Psoas muscle (tissue), 8 donors: ENCODE data around the gene POLR3B. TPM values are rescaled to one million over a fixed set of nuclear protein-coding genes. Genes with fewer than 3 reads are reported as not detected.

ENCODE experiments used
- ATAC-seq, 4 donors: fragments of 200-7000 bp; cut with Tn5 transposase; one replicate each; pipeline ENCODE4 v1.9.1; 2020; ENCODE audit warnings: moderate library complexity in 3 of 4, mild to moderate bottlenecking in 2 of 4
- DNase-seq, 2 donors: peaks; one replicate each; pipeline ENCODE4 v3.0.0-alpha.2; 2020
- H3K27ac ChIP-seq: fragments of 200-600 bp; one replicate; pipeline ENCODE4 v1.8.0; 2022
- H3K27me3 ChIP-seq, 3 donors: fragments of 200-600 bp in 1 of 3; one replicate each; pipeline versions ENCODE4 v1.6.1 to v1.8.0; 2013 to 2022; ENCODE audit warnings: low read length in 2 of 3, mild to moderate bottlenecking in 2 of 3, moderate library complexity in 1 of 3; ENCODE audit not compliant: insufficient read depth in 3 of 3
- H3K36me3 ChIP-seq, 2 donors: fragments of 200-600 bp in 1 of 2; one replicate each; pipeline versions ENCODE4 v1.6.1 to v1.8.0; 2013 to 2022; ENCODE audit warnings: low read depth in 1 of 2, mild to moderate bottlenecking in 1 of 2, moderate library complexity in 1 of 2; ENCODE audit not compliant: insufficient read depth in 1 of 2
- H3K4me1 ChIP-seq: fragments of 200-600 bp; one replicate; pipeline ENCODE4 v1.8.0; 2022
- H3K4me3 ChIP-seq: fragments of 200-600 bp; one replicate; pipeline ENCODE4 v1.8.0; 2022; ENCODE audit warnings: mild to moderate bottlenecking
- H3K9me3 ChIP-seq: fragments of 200-600 bp; one replicate; pipeline ENCODE4 v1.8.0; 2022
- WGBS, 3 donors: extraction: QIAGEN DNeasy Blood & Tissue Kit; methylation state at CpG; one replicate each; pipeline versions ENCODE4 v1.1.6 to v1.1.7; 2013; 5-methylcytosine and 5-hydroxymethylcytosine counted together
- intact Hi-C, 2 donors: fragments of 100-400 bp; cut with DNase I; formaldehyde crosslinking; loops; one replicate each; pipeline versions ENCODE4 v1.11.0 to v1.14.2; 2022
- polyA plus RNA-seq, 3 donors: library from polyadenylated mRNA; stranded (reverse); fragments of 200-250 nt; gene quantifications; one replicate each; pipeline ENCODE4 v1.2.3, GENCODE V29; 2013
- total RNA-seq, 4 donors: library from RNA; stranded (reverse); fragmentation: NEBNext Ultra II Directional in 2 of 4; extraction: Animal tissue kit (Norgen Biotek cat#: 25700) in 2 of 4; gene quantifications; one replicate each; pipeline versions ENCODE4 v1.2.1 to v1.2.4, GENCODE V29; 2021 to 2023
- TF ChIP-seq, protein P1 (sequence below): fragments of 200-600 bp; IDR thresholded peaks from one replicate; pipeline ENCODE4 v1.8.0; 2022; ENCODE audit warnings: antibody characterized with exemption
- donor health status: healthy with polysubstance abuse.
- donor health status: DM: no; HTN: no; CAD: no; lungs with moderate emphysema.
- donor health status: Bipolar disorder and iron deficiency.
- donor health status: healthy.
- donor health status: DM: yes; HTN: yes; CAD: no.
- donor health status: DM: no; HTN: no; CAD: no.
- donor health status: DM: no; HTN: no; CAD: no.
- donor health status: DM: yes; HTN: yes; CAD: no.

Gene POLR3B
- total and polyA plus RNA-seq, 7 donors, result 3.6 to 14.0 (median 6.7) TPM

DNA sequence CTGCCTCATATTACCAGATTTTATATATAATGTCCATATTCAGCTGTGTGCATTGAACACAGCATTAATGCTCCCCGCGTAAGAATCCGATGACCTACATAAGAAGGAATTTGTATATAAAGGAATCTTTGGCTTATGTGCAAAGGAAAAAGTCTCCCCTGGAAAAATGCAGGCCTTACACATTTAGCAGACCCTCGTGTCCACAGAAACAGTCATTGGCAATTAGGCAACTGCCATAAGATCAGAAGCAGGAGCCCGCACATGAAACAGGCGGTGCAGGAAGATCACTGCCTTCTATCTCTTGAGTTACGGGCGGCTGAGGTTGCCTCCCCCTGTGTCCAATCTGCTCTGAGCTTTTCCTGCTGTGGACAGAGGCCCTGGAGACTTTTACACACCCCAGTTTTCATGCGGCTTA, 162.1 kb downstream of the POLR3B start:
- 46 to 48% (median 47%) methylated on average over 9 of the region's 9 CpGs for WGBS, 3 donors
- DNase-seq (no peak), ATAC-seq (no peak)
- Histone ChIP-seq H3K4me3 (no peak overlapping the region), H3K27ac (no peak overlapping the region), H3K4me1 (no peaks in the 10 kb centered on the region), H3K27me3 (peaks cover 0 to 9% (median 0%) of the 10 kb centered on the region in 3 donors), H3K9me3 (no peaks in the 10 kb centered on the region), H3K36me3 (no peaks in the 10 kb centered on the region)
- TF ChIP-seq, protein P1, sequence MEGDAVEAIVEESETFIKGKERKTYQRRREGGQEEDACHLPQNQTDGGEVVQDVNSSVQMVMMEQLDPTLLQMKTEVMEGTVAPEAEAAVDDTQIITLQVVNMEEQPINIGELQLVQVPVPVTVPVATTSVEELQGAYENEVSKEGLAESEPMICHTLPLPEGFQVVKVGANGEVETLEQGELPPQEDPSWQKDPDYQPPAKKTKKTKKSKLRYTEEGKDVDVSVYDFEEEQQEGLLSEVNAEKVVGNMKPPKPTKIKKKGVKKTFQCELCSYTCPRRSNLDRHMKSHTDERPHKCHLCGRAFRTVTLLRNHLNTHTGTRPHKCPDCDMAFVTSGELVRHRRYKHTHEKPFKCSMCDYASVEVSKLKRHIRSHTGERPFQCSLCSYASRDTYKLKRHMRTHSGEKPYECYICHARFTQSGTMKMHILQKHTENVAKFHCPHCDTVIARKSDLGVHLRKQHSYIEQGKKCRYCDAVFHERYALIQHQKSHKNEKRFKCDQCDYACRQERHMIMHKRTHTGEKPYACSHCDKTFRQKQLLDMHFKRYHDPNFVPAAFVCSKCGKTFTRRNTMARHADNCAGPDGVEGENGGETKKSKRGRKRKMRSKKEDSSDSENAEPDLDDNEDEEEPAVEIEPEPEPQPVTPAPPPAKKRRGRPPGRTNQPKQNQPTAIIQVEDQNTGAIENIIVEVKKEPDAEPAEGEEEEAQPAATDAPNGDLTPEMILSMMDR, result no peak
- intact Hi-C loops, result no loop called here

DNA sequence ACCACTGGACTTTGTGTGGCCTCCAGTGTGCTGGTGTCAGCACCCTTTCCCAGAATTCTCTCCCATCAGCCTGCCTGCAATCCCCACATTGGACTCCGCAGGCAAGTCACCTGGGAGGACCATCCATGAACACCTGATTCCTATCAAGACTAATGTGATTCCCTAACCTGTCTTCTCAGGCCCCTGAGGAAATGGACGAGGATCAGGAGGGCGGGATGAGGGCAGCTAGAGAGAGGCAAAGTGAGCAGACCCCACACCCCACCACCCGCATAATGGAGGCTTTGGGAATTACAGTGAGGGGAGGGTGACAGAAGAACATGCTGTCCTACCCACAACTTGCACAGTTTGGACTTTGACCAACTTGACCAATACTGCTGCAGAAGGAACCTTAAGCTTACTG, 164.4 kb downstream of the POLR3B start:
- WGBS, 3 donors, result 86 to 96% (median 89%) methylated on average over 4 of the region's 4 CpGs
- H3K27me3 ChIP-seq, result peaks cover 0 to 9% (median 0%) of the 10 kb centered on the region in 3 donors
- no peak for DNase-seq
- TF ChIP-seq, protein P1, result no peak
- ATAC-seq, result no peak
- no peaks in the 10 kb centered on the region for H3K4me1 ChIP-seq
- intact Hi-C loops, result no loop called here
- H3K4me3 ChIP-seq, result no peak overlapping the region
- H3K9me3 ChIP-seq, result no peaks in the 10 kb centered on the region
- no peaks in the 10 kb centered on the region for H3K36me3 ChIP-seq
- no peak overlapping the region for H3K27ac ChIP-seq

DNA sequence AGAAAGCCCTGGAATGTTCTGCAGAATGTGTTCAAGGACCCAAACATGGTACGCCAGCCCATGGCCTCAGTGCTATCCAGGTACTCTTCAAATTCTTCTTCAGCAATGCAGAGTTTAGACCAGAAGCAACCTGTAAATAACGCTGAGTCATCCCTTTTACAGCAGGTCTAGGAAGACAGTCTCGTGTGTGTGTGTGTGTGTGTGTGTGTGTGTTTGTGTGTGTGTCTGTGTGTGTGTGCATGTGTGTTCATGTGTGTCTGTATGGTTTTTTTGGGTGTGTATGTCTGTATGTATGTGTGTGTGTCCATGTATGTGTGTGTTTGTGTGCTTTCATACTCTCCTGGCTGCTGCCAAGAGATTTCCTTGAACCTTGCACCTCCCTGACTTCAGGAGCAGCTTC, 165.2 kb downstream of the POLR3B start:
- intact Hi-C loops, result no loop called here
- 77 to 83% (median 82%) methylated on average over 3 of the region's 3 CpGs for WGBS, 3 donors
- DNase-seq (no peak), ATAC-seq (no peak)
- TF ChIP-seq, protein P1, result no peak
- Histone ChIP-seq H3K27ac (no peak overlapping the region), H3K9me3 (no peaks in the 10 kb centered on the region), H3K27me3 (peaks cover 0 to 9% (median 0%) of the 10 kb centered on the region in 3 donors), H3K4me1 (no peaks in the 10 kb centered on the region), H3K36me3 (no peaks in the 10 kb centered on the region), H3K4me3 (no peak overlapping the region)

DNA sequence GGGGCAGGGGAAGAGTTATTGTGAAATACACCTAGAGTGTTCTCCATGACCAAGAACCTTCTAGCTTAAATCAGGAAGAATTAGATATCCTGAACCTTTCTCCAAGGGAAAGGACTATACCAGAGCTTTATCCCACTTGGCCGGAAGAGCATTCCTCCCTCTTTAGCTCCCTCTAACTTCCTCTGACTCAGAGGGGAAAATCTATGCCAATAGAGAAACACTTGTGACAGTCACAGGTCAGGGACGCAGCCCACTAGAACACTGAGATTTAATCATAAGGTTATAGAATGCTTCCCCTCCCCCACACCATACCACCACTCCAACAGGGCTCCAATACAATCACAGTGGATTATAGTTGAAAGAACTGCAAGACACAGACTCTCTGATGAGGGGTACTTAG, 169.8 kb downstream of the POLR3B start:
- ATAC-seq (no peak), DNase-seq (no peak)
- Histone ChIP-seq H3K27me3 (no peaks in the 10 kb centered on the region), H3K9me3 (no peaks in the 10 kb centered on the region), H3K36me3 (no peaks in the 10 kb centered on the region), H3K27ac (no peak overlapping the region), H3K4me3 (no peak overlapping the region), H3K4me1 (no peaks in the 10 kb centered on the region)
- intact Hi-C loops, result no loop called here
- TF ChIP-seq, protein P1, result no peak
- WGBS, 3 donors, result 56 to 75% (median 66%) methylated on average over 2 of the region's 2 CpGs

DNA sequence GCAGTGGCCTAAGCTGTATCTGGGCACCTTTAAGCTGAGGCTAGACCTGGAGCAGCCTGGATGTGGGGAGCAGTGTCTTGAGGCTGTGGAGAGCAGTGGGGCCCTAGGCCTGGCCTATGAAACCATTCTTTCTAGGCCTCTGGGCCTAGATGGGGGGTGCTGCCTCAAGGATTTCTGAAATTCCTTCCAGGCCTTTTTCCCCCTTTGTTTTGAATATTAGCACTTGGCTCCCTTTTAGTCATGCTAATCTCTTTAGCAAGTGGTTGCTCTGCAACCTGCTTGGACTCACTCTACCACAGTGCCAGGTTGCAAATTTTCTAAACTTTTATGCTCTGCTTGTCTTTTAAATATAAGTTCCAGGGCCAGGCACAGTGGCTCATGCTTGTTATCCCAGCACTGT, 183.7 kb downstream of the POLR3B start:
- Histone ChIP-seq H3K4me1 (no peaks in the 10 kb centered on the region), H3K27me3 (no peaks in the 10 kb centered on the region), H3K27ac (no peak overlapping the region), H3K36me3 (no peaks in the 10 kb centered on the region), H3K4me3 (no peak overlapping the region), H3K9me3 (no peaks in the 10 kb centered on the region)
- DNase-seq (no peak), ATAC-seq (no peak)
- intact Hi-C loops, result no loop called here
- TF ChIP-seq, protein P1, result no peak
